Lower leg skin (tissue), 4 donors: Measurements from ENCODE around the gene RAC3. TPM values are rescaled to one million over a fixed set of nuclear protein-coding genes. Genes with fewer than 3 reads are reported as not detected.

Experiments
- DNase-seq, 2 donors: peaks; one replicate each; pipeline ENCODE4 v3.0.0-alpha.2; 2019; ENCODE audit warnings: low spot score in 2 of 2
- H3K4me3 ChIP-seq: fragments of 200-600 bp; sonication (generic); 2 replicates; pipeline ENCODE4 v1.5.1; 2017; ENCODE audit warnings: mild to moderate bottlenecking, low read depth; ENCODE audit not compliant: poor library complexity, severe bottlenecking
- POLR2A ChIP-seq, 2 donors: fragments of 450-650 bp; IDR thresholded peaks; one replicate each; pipeline ENCODE4 v1.6.1; 2016 to 2017; ENCODE audit warnings: antibody characterized with exemption in 2 of 2, mild to moderate bottlenecking in 1 of 2, moderate library complexity in 1 of 2
- WGBS, 2 donors: methylation state at CpG; one replicate each; pipeline ENCODE4 v1.1.5; 2018; 5-methylcytosine and 5-hydroxymethylcytosine counted together
- intact Hi-C: fragments of 100-400 bp; cut with DNase I; formaldehyde crosslinking; loops from one replicate; pipeline ENCODE4 v1.15.0; 2023; ENCODE audit warnings: low total_unique reads
- total RNA-seq, 4 donors: library from RNA; depleted of rRNA; stranded (reverse); fragments of >200 nt; gene quantifications; one replicate each; pipeline ENCODE4 v1.1.0, GENCODE V29; 2016
- TF ChIP-seq, protein P1 (sequence below), 3 donors: fragments of 450-650 bp; IDR thresholded peaks; one replicate each; pipeline ENCODE4 v1.5.1; 2016; ENCODE audit warnings: antibody characterized with exemption in 3 of 3, mild to moderate bottlenecking in 3 of 3, moderate library complexity in 2 of 3

The RAC3 gene
- total RNA-seq, 4 donors from 2014 or later = 8.2 to 16.8 (median 10.0) TPM

GRCh38 chr17:82060614-82061013 is 29.1 kb downstream of the RAC3 start:
- TF ChIP-seq, protein P1, sequence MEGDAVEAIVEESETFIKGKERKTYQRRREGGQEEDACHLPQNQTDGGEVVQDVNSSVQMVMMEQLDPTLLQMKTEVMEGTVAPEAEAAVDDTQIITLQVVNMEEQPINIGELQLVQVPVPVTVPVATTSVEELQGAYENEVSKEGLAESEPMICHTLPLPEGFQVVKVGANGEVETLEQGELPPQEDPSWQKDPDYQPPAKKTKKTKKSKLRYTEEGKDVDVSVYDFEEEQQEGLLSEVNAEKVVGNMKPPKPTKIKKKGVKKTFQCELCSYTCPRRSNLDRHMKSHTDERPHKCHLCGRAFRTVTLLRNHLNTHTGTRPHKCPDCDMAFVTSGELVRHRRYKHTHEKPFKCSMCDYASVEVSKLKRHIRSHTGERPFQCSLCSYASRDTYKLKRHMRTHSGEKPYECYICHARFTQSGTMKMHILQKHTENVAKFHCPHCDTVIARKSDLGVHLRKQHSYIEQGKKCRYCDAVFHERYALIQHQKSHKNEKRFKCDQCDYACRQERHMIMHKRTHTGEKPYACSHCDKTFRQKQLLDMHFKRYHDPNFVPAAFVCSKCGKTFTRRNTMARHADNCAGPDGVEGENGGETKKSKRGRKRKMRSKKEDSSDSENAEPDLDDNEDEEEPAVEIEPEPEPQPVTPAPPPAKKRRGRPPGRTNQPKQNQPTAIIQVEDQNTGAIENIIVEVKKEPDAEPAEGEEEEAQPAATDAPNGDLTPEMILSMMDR (IDR thresholded peaks at IDR 0.05) = no peak
- TF ChIP-seq POLR2A (IDR thresholded peaks at IDR 0.05) = no peak
- no peak for DNase-seq
- intact Hi-C loops = no loop called here
- H3K4me3 ChIP-seq = no peak overlapping the region
- WGBS, 2 donors = 92 to 93% methylated on average over 3 to 14 of the region's 14 CpGs

DNA sequence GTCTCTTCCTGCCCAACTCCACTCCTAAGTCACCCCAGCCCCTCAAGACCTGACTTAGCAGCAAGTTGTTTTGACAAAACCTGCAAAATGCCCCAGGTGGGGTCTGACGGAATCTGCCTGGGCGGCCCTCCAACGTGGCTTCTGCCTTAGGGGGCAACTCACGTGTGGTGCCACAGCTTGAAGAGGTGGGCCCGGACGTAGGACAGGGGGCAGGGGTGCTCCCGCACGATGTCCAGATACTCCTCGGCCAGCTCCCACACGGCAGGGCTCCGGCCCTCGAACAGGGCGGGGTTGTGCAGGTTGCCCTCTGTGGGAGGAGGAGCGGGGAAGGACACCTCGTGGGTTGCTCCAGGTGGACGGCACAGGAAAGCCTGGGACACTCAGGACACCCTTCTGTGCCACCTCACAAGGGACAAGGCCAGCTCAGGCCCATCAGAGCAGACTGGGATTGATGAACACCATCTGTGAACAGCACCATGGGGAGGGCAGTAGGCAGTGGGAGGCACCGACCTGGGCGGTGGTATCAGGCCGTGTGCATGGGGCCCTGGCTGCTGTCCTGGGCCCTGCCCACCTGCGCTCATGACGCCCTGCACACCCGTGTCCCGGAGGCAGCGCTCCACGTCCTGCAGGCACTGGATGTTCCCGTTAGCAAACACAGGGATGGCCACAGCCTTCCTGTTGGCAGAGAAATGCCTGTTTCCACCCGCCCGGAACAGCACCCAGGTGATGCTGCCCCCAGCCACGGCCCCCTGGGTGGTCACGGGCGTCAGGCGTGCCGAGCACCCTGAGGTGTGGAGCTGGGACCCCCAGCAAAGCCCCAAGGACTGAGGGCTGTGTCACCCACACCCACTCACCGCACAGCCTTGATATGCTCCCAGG is 29.8 kb downstream of the RAC3 start:
- WGBS, 2 donors = 82 to 87% methylated on average over 21 to 27 of the region's 34 CpGs
- no peak for DNase-seq
- TF ChIP-seq, protein P1 (IDR thresholded peaks at IDR 0.05) = no peak
- no peak for TF ChIP-seq POLR2A (IDR thresholded peaks at IDR 0.05)
- intact Hi-C loops = no loop called here
- H3K4me3 ChIP-seq = no peak overlapping the region

GRCh38 chr17:82062076-82062983 is 30.9 kb downstream of the RAC3 start:
- intact Hi-C loops = no loop called here
- no peak for DNase-seq
- TF ChIP-seq POLR2A (IDR thresholded peaks at IDR 0.05) = no peak
- TF ChIP-seq, protein P1 (IDR thresholded peaks at IDR 0.05) = no peak
- WGBS, 2 donors = 85 to 87% methylated on average over 22 of the region's 24 CpGs
- no peak overlapping the region for H3K4me3 ChIP-seq

GRCh38 chr17:82062984-82063368 is 31.5 kb downstream of the RAC3 start:
- WGBS, 2 donors = 87 to 96% methylated on average over 3 to 9 of the region's 9 CpGs
- TF ChIP-seq, protein P1 (IDR thresholded peaks at IDR 0.05) = no peak
- no peak for TF ChIP-seq POLR2A (IDR thresholded peaks at IDR 0.05)
- no peak overlapping the region for H3K4me3 ChIP-seq
- intact Hi-C loops = no loop called here
- no peak for DNase-seq

DNA sequence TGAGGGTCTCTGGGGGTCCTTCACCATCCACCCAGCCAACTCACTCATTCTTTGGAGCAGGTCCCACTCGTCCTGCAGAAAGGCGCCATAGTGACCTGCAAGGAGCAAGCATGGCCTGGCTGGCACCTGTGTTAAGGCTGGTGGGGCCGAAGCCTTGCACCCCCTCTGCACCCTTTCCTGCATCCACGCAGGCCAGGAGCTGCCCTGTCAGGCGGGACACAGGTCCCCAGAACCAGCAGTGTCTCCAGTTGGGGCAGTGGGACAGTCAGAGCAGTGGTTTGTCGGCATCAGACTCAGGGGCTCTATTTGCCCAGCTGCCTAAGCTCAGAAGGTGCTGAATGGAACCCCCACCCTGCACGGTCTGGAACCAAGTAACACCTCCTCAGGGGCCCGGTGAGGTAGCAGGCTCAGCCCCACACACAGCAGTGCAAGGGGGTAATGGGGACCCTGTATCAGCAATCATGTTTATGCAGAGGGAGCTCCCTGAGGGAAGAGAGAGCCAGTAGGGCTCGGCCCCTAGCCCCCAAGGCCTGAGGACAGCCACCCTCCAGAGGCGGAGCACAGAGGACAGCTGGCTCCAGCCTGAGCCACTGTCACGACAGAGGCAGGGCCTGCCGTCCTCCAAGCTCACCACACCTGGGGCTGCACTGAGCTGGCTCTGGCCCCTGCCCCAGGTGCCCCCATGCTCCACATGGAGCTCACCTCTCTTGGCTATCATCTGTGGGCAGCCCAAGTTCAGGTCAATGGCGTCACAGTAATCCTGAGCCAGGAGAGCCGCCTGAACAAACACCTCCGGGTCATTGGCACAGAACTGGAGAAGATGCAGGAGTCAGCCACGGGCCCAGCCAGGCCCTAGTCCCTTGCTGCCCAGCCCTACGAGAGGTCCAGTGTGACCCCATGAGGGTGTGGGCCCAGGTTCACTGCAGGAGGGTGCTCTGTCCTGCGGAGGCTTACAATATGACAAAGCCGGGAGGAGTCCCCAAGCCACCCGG is 32.2 kb downstream of the RAC3 start:
- intact Hi-C loops = no loop called here
- H3K4me3 ChIP-seq = no peak overlapping the region

More for the DNA sequence above, 32.2 kb downstream of the RAC3 start:
- TF ChIP-seq, protein P1 (IDR thresholded peaks at IDR 0.05) = no peak
- TF ChIP-seq POLR2A (IDR thresholded peaks at IDR 0.05) = no peak
- no peak for DNase-seq
- 68 to 80% methylated on average over 19 to 20 of the region's 20 CpGs for WGBS, 2 donors
